Inferior parietal cortex (tissue), 1 donor: ENCODE data around the gene DTD1.

Experiments
- DNase-seq: peaks from one replicate; pipeline ENCODE4 v3.0.0-alpha.2; 2016; ENCODE audit errors: extremely low spot score

Gene DTD1

DNA sequence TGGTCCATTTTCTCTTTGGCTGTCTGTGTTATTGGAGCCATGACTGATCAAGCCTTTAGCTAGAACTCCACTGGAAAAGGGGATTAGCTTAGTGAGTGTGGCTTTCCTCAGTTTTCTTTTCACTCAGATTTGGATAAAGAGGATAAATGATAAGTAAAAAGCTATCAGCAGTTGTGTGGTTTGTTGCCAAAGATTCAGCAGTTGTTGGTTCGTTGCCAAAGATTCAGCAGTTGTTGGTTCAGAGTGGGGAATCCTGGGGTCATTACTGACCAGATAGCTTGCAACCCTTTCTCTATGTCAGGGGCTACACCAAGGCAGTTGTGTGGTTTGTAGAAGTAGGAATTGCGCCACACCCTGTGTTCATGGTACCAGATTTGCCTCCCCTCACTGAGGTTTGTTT is 118.1 kb downstream of the DTD1 start:
- no peak for DNase-seq

DNA sequence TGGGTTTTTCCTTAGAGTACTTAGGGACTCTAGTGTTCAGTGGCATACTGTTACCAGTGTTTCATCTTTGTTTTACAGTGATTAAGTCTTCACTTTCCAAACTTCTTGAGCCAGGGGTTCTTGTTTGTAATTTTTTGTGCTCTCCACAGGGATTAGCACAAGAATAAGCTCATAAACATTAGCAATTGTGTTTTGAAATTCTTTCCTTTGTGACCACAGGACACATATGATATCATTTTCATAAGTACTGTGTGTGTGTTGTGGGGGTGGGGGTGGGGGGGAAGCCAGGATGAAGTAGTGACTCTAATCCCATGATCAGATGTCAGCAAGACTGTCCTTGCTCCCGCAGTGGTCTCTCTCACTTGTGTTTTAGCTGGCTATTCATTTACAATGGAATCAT is 124.3 kb downstream of the DTD1 start:
- no peak for DNase-seq

DNA sequence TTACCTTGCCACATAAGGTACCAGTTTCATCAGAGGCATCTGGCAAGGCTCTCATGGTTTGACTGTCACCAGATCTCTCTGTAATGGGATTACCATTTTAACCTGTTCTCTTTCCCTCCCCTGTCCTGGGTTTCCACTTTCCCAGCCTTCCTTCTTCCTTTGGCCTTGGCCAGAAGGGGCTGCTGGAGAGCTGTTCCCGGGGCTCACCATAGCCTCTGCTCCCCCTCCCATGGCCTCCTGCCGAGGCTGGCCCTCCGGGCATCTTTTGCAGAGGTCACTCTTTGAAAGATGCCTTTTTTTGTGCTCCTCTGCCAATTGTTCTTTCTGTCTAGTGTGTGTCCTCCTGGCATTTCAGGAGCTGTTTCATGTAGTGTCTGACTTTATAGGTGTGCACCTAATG is 125.0 kb downstream of the DTD1 start:
- no peak for DNase-seq

DNA sequence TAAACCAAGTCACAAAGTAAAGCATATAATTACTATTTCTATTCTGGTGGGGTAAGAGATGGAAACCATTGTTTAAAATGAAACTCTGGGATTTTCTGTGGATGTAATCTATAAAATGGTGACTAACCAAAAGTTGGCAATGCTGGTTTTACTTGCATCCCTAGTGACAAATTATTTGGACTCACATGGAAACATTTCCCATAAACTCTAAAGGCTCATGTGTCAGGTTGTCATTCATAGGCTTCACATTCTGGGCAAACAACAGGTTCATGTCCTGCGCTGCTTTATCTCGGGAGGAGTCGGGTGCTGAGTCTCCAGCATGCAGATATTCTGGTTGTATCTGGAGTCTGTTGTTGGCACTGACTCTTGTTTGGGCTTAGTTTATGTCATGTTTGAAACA is 127.7 kb downstream of the DTD1 start:
- no peak for DNase-seq

DNA sequence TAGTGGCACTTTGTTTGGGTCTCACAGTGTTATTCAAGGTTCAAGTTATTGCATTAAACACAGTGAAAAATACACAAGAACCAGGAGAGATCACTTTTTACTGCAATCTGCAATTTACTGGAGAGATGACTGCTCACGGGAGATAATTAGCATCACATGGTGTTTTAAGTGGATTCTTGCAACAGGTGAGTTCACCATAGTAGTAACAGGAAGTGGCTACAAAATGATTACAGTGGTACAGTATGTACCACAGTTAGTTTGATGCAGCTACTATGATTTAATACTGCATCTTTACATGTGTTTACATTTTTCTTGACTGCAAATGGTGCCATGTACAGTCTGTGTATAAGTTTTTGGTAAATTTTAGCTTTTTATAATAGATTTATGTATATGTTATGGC is 129.2 kb downstream of the DTD1 start:
- no peak for DNase-seq

DNA sequence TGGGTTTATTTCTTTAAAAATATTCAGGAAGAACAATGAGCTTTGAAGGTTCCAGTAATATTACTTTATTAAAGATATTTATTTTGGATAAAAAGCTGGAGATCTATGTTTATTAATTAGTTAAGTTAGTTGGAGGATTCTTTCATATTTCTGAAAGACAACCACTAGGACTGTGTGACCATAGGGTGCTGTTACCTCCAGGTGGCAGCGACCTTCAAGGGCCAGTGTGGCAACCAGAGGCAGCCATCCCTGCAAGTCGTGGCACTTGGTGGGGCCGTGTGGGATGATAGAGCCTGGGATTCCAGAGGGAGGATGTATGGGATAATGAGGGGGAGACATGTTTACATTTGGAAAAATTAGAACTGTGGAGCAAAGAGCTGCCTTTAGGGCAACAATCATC is 130.3 kb downstream of the DTD1 start:
- DNase-seq: no peak

DNA sequence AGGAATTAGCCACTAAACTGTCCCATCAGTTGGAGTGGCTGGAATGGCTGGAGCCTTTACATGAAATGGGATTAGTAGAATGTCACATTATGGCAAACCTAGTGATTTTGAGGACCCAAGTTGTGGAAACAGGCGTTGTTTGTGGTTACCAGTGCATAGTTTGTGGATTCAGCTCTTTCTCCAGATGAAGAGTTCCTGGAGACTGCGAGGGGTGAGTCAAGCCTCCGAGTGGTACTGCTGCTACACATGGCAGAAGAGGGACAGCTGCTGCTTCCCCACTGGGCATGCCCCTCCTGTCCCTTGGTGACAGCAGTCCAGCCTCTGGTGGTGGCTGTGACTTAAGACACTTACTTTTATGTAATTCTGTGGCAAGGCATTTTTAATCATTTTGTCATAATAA is 131.6 kb downstream of the DTD1 start:
- no peak for DNase-seq

DNA sequence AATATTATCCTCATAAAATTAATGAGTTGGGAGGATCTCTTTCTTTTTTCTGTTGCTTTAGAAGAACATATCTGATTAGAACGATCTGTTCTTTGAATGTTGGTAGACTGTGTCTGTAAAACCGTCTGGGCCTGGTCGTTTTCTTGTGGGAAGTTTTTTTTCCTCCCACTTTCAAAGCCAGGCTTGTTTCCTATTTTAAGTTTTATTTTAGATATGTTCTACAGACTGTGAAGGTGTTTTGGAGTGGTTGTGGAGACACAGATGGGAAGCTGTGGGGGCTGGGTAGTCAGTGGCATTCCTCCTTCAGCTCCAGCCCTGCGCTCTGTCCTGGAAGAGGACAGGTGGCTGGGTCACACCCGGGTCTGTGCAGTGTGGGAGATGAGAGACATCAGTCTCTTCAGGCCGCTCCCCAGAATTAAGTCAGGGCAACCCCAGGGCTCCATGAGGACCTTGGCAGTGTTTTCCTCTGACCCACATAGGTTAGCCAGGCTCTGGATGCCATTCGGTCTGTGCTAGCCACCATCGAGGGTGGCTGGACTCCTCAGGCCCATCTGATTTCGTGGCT is 133.8 kb downstream of the DTD1 start:
- DNase-seq: no peak

DNA sequence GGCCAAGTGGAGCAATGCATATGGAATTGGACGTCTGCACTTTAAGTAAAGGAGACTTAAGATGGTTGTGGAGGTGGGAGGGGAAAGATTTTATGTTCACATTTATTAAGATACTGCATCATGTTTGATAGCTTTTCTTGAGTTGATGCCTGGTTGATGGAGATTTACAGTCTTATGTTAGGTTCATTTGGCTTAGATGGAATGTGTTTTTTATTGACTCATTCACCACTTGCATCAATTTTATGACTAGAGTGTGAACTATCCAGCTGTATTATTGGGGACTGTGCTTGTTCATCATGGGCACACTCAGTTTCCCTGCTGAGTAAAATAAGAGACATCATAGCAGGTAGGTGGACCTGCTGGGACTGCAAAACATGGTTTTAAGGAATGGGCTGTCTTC is 134.5 kb downstream of the DTD1 start:
- DNase-seq: no peak

DNA sequence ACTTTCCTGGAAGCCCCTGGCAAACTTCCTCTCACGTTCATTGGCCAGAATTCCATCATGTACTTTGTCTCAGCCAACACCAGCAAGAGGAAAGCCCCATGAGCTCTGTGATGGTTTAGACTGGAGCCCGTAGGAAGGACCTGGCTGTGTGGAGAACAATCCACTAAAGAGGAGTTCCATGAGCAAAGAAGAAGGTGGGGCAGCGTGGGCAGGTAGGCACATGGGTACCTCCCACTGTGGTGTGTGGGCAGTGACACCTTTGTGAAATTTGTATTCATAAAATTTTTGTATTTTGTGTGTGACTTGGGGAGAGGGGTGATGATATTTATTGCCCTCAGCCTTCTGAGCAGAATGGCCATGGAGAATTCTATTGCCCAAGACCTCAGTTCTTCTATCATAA is 136.2 kb downstream of the DTD1 start:
- no peak for DNase-seq

DNA sequence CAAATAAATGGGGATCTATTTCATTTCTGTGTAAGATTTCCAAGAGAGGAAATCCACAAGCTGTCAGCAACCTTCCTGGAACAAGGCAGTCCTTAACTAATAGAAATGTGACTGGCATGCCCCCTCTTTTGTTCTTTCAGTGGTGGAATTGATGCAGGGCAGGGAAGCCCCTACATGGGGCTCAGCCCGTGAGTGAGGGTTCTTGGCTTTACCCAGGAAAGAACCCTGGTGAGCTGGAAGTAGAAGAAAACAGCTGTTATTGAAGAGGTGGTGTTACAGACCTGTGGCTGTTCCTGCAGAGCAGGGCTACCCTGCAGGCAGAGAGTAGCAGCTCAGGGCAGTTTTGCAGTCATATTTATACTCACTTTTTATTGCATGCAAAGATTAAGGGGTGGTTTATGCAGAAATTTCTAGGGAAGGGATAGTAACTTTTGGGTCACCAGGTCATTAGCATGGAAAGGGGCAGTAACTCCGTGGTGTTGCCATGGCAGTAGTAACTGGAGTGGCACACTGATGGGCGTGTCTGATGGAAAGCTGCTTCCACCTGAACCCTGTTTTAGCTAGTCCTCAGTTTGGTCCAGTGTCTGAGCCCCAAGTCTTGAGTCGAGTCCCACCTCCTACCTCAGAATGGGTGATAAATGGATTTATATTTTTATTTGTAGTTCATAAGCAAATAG is 137.1 kb downstream of the DTD1 start:
- no peak for DNase-seq

DNA sequence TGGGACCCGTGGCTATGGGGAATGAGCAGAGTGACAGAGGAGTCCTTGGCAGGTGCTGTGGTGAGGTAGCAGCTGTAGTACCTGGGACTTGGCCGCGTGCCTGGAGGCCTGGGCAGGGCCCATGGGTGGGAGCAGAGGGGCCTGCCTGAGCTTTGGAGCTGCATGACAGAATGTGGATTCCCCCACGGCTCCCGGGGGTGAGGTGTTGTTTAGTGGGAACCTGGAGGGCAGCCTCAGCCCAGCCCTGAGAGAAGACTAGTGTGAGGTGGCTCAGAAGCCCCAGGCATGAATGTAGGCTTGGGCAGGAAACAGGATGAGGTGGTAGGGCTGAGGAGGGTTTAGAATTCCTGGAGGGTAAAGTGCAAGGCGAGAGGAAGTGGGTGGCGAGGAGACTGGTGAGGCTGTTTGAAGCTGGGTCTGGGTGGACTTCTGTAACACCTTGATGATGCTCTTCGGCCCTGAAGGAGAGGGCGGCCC is 139.2 kb downstream of the DTD1 start:
- no peak for DNase-seq

DNA sequence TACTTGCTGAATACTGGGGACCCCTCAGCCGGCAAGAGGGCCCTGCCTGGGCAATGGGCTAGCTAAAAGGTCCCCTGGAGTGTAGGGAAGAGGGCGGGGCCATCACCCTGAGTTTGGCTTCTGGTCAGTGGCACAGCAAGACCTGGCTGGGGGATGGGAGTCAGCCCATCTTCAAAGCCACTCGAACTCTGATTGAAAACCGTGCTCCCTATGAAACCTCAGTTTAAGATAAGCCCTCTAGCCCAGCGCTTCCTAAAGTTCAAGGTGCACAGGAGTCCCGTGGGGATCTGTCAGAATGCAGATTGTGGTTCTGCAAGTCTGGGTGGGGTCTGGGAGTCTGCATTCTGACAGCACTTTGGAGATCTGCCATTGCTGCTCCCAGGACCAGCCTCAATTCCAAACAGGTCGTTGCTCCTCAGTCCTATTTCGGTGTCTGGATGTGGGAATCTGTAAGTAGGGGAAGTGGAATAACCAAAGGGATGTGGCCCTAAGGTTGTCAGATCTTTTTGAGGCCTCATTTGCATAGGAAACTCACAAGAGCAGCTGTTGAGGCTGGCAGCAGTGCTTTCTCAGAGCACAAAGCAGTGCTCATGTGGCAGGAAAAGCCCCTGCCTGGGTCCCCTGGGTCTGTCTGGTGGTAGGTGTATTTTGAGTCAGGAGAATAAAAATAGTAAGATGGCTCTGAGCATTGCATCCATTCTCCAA is 140.5 kb downstream of the DTD1 start:
- DNase-seq: no peak

DNA sequence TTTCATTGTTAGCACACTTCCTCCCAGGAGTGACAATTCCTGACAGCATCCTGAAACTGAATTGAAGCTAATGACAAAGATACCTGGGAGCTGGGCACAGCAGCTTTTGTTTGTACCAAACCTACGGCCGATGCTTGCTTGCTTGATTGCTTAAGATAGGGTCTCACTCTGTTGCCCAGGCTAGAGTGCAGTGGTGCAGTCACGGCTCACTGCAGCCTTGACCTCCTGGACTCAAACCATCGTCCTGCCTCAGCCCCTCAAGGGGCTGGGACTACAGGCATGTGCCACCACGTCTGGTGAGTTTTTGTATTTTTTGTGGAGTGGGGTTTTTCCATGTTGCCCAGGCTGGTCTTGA is 141.0 kb downstream of the DTD1 start:
- no peak for DNase-seq

DNA sequence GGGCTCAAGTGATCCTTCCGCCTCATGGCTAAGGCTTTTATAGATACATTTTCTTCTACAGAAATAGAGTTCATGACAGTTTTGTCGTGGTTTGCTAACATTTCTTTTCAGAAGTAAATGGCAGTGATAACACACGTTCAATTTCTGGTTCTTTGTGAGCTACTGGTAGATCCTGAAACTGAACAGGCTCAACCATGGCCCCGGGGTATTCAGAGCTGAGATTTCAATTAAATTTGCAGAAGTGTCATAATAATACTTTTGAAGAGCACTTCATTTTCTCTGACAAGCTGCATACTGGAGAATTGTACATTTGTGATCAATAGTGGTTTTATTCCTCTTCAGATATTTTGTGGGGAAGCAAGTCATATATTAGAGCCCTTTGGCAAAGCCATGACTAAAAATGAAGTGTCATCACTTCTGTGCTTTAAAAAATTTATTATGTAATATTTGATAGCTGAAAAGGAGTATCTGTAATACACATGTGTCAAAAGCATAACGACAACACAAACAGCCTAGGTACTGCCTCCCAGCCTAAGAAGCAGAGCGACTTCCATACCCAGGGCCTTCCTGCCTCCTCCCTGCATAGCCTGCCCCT is 141.5 kb downstream of the DTD1 start:
- no peak for DNase-seq

DNA sequence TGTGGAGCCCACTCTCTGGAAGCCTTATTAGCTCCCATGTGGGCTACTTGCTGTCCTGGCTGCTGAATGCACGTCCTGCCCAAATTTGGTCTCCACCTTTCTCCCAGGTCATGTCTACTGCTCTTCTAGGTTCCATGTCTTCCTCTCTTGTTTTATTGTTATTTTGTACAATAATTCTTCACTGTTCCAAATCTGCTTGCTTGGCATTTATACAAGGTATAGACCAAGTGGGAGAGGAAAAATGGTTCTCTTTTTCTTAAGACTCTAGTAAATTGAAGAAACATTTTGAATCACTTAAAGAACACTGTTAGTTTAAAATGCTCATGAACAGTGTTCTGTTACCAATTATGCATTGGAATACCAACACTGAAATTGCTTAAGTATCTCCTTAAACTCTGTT is 144.1 kb downstream of the DTD1 start:
- no peak for DNase-seq

DNA sequence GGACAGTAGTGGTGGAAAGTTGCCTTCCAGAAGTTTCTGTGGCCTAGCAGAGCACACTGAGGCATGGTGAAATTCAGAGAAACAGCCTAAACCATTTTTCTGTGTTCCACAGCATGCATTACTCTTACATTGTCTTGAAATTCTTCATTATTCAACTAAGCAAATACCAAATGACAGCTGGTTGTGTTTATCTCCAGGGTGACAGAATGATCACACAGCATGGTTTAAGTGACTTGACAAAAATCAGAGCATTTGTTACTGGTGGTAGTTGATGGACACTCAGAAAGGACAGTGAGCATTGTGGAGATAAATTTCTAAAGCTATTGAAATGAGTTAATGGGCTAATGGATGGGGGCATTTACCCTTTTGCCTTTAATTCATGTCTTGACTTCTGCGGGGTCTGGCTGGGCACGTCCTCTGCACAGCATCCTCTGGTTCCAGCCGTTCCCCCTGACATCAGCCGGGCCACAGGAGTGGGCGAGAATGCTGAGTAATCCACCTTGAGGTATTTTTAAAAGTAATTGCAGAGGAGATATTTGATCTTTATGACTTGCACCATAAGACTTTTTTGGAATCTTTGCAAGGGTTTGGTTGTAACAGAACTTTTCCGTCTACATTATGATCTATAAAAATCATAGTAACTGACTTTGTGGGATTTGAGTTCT is 146.8 kb downstream of the DTD1 start:
- no peak for DNase-seq

DNA sequence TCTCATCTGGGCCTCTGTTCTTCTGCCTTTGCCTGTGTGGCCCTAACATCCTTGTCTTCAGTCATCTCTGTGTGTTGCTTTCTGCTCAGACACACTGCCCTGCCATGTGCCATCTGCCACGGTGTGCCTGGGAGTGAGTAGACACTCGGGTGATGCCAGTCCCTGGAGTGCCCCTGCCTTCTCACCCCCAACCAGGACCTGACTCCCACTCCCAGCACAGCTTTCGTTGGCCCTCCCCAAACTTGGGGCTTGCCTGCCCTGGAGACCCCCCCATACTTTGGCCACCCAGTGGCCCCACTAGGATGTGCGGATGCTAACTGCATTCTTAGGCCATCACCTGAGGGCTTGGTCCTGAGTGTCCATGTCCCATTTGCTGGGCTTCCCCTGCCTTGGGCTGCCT is 149.3 kb downstream of the DTD1 start:
- no peak for DNase-seq

DNA sequence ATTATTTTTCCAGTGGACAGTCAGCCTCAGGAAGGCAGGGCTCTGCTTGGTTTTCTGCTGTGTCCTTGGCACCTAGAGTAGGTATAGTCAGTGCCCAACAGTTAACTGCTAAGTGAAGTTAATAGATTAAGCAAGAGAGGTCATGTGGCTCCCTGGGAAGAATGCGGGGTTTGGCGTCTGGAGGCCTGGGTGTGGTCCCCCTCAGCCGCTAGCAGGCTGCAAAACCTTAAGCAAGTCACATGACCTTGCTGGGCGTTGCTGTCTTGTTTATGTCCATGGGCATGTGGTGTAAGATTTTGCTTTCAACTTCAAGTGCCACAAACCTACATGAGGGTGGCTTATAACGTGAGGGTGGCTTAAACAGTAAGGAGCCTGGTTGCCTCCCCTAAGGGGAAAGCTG is 150.2 kb downstream of the DTD1 start:
- no peak for DNase-seq

DNA sequence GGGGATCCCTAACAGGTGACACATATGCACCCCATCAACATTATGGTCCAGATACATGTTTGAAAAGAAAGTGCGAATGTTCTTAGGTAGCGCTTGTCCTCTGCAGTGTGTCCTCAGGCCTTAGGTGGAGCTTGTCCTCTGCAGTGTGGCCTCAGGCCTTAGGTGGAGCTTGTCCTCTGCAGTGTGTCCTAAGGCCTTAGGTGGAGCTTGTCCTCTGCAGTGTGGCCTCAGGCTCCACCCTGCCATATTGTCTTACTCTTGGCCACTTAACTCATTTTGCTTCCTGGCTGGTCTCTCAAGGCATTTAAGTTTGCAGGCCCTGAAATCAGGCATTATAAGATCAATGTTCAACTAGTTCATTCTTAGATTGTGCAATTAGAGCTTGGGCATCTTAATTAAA is 151.0 kb downstream of the DTD1 start:
- no peak for DNase-seq

DNA sequence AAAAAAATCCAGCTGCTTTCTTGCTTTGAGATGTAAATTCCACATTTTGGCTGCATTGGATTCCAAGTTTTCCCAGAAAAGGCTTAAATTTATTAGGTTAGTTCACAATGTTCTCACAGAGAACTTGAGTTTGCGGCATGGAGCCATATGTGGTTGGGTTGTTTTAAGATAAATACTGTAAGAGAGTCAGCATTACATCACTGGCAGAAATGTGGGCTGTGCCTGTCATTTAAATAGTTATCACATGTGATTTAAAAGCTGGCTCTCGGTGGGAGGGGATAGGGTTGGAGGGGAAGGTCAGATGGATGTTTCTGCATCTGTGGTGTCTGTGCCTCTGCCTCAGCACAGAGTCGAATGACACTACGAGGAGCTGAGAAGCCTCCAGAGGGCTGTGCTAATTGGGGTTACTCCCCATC is 151.9 kb downstream of the DTD1 start:
- DNase-seq: peak; percentile 62

DNA sequence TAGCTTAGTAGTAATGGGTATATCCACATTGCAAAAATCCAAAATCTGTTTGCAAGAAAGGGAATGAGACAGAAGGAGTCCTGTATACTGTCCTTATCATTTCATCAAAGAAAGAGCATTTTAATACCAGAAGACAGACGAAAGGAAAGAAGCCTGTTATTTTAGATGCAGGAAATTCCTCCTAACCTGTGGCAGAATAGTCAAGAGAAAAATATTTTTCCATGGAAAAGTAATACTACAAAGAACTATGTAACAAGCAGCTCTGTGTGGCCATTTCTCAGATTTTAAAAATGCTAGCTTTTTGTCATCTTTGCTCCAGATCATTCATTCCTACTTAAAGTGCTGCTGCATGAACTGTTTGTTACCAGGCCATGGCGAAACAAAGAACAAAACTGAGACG is 152.9 kb downstream of the DTD1 start:
- no peak for DNase-seq

DNA sequence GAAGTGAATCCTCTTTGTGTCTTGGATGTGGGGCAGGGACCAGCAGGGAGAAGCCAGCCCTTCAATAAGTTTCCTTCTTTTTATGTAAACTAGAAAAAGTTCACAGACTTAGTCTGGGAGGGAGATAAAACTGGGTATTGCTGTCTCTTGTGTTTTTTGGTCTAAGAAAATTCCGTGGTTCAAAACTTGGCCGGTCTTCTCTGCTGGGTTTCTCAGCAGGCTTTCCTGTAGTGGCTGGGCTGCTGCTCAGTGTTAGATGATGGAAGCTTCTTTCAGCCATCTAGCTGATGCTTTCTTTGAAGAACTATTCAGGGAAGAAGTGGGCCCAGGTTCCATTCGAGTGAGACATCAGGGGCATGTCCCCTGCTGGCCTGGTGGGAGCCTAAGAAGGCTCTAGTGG is 155.0 kb downstream of the DTD1 start:
- DNase-seq: no peak
